ENCODE data around the gene TTC1. TPM values are rescaled to one million over a fixed set of nuclear protein-coding genes. Genes with fewer than 3 reads are reported as not detected.

The TTC1 gene
- total and polyA plus RNA-seq, 9 of the 15 experiments (the other 6 are each of a cell fraction or from before 2014, with no cell fraction given) = 51.9 to 173 (median 87.7) TPM

- no peak for TF ChIP-seq ZBTB33 (CRISPR knock-in tag; IDR thresholded peaks at IDR 0.05)
- TF ChIP-seq U2AF2 (optimal IDR thresholded peaks at IDR 0.05; ENCODE audit: low read depth, low read length) = no peak
These were observed 39.0 kb upstream of the TTC1 start (continued) for GRCh38 chr5:159969966-159970365.

DNA sequence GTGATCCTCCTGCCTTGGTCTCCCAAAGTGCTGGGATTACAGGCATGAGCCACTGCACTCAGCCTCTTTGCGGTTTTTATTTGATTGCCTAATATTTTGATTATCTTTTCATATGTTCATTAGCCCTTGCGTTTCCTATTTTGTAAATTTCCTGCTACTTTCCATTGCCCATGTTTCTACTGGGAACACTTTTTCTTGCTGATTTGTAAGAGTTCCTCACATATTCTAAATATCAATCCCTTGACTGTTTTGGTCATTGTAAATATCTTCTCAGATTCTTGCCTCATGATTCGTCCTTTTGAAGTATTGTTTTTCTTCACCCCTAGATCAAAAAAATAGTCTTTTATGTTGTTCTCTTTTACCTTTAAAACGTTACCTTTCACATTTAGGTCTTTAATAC, 37.9 kb upstream of the TTC1 start:
- ChIA-PET POLR2A (interaction anchor here (1.0 kb wide), 1 partner anchor 103 kb away, joined by 3 read pairs; no protein-coding TSS in a partner anchor), CTCF (ENCODE audit: low intra/inter-chr PET ratio) (no interaction called here)
- TF ChIP-seq ZNF79 (CRISPR knock-in tag; IDR thresholded peaks at IDR 0.05; ENCODE audit: low read depth) (no peak), MAFG (tag; conservative IDR thresholded peaks at IDR 0.05) (no peak), ZNF830 (CRISPR knock-in tag; IDR thresholded peaks at IDR 0.05) (no peak), ZZZ3 (IDR thresholded peaks at IDR 0.05) (no peak)
- H3K36me3 ChIP-seq (ENCODE audit: control insufficient read depth, insufficient read depth, low read length) = no peaks in the 10 kb centered on the region
- H3K4me2 ChIP-seq (ENCODE audit: insufficient read depth, low read length) = no peak overlapping the region
- in situ Hi-C loops (cut with MboI) = loop anchor here (10.0 kb wide), 1 partner anchor 526 kb away; no protein-coding TSS in a partner anchor
- no peaks in the 10 kb centered on the region for H3K79me2 ChIP-seq (ENCODE audit: control insufficient read depth, insufficient read depth, low read length)
- DNase-seq (ENCODE audit: extremely low read depth in 1 of 4, low spot score in 3 of 4) (no peak), FAIRE-seq (no peak), ATAC-seq (no peak)
- no peak overlapping the region for H3K27ac ChIP-seq (ENCODE audit: extremely low read depth, low read depth, low read length)
- peaks cover 0 to 3% of the 10 kb centered on the region in 2 experiments; a peak in 1 of 5 replicates for H3K4me1 ChIP-seq (replicated peaks in 1 of 2; ENCODE audit: control insufficient read depth in 2 of 2, insufficient read depth in 2 of 2, low read length in 2 of 2)
- H3K9me3 ChIP-seq (replicated peaks; ENCODE audit: control insufficient read depth, insufficient read depth, low read depth, low read length) = no peaks in the 10 kb centered on the region
- no peaks in the 10 kb centered on the region for H4K20me1 ChIP-seq (replicated peaks; ENCODE audit: control insufficient read depth, insufficient read depth, low read length)
- intact Hi-C loops (cut with micrococcal nuclease) = no loop called here
- H3K4me3 ChIP-seq = no peak overlapping the region
- no peak overlapping the region for H3K9ac ChIP-seq (ENCODE audit: insufficient read depth in 1 of 2, low read depth in 2 of 2, low read length in 2 of 2)
- 3% methylated on average over 4 of the region's 4 CpGs for WGBS (ENCODE audit: insufficient coverage, low coverage, missing lambda C conversion rate)
- no peak overlapping the region for H2AFZ ChIP-seq (ENCODE audit: low read depth, low read length)
- BruUV-seq (replicated peaks) = no TSS peak
- no peaks in the 10 kb centered on the region for H3K9me1 ChIP-seq (ENCODE audit: control insufficient read depth, insufficient read depth, low read length)
- H3K27me3 ChIP-seq (ENCODE audit: control insufficient read depth in 2 of 2, insufficient read depth in 2 of 2, low read length in 2 of 2) = peaks cover 22 to 32% of the 10 kb centered on the region in 2 experiments

Measured in K562 (cell line).